Measurements from ENCODE around the gene PIK3IP1. TPM values are rescaled to one million over a fixed set of nuclear protein-coding genes. Genes with fewer than 3 reads are reported as not detected.
"Not testable (repeated sequence)": the region's sequence is repeated elsewhere in the genome, so short reads cannot be mapped to it uniquely, and the experiment has no call there.

The PIK3IP1 gene
- total RNA-seq, 1 experiment from 2014 or later = 0.87 TPM

DNA sequence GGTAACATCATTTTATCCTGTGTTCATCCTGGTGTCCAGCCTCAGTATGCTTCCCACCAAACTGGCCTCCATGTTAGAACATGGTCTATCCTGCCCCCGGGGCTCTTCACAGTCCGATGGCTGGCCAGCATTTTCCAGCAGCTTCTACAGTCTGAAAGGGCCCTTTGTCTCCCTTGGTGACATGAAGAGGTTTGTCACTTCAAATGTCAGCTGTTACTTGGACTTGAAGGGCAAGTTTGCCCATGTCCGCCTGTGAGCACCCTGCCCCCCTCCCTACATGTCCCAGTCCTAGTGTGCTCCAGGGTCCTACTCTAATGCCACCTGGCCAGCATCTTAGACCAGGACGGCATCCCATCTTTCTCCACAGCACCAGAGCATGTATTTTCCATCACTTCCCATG is 29.1 kb upstream of the PIK3IP1 start:
- Histone ChIP-seq H2BK5ac (ENCODE audit: insufficient read length, low read length) (no peak overlapping the region), H3K23me2 (ENCODE audit: insufficient read length, low read depth, low read length, poor library complexity, severe bottlenecking) (no peaks in the 10 kb centered on the region), H3K79me1 (ENCODE audit: insufficient read depth, low read depth, low read length, poor library complexity, severe bottlenecking) (no peaks in the 10 kb centered on the region), H4K91ac (ENCODE audit: insufficient read length, low read depth, low read length) (no peak overlapping the region), H3K18ac (ENCODE audit: insufficient read length, low read depth, low read length) (no peak overlapping the region), H3K4ac (ENCODE audit: low read depth, low read length) (no peak overlapping the region), H3K9ac (ENCODE audit: extremely low read depth, insufficient read length, low read length) (no peak overlapping the region), H3T11ph (ENCODE audit: low read length) (no peak overlapping the region), H2BK120ac (ENCODE audit: low read depth, low read length, poor library complexity, severe bottlenecking) (no peak overlapping the region), H3K4me1 (ENCODE audit: insufficient read depth, low read length) (no peaks in the 10 kb centered on the region), H3K27ac (ENCODE audit: insufficient read length, low read depth, low read length) (no peak overlapping the region), H3K14ac (ENCODE audit: insufficient read depth, low read length) (no peak overlapping the region), H2BK20ac (ENCODE audit: low read depth, low read length, poor library complexity, severe bottlenecking) (no peak overlapping the region), H2AFZ (ENCODE audit: low read length) (no peak overlapping the region), H3K79me2 (ENCODE audit: insufficient read depth, low read length) (no peaks in the 10 kb centered on the region), H4K8ac (replicated peaks; ENCODE audit: insufficient read length, low read depth, low read length) (peak overlapping the region; percentile 1), H3K23ac (ENCODE audit: insufficient read length, low read depth, low read length) (no peak overlapping the region), H3K9me3 (ENCODE audit: control insufficient read depth, low read depth, low read length) (no peaks in the 10 kb centered on the region), H2BK15ac (ENCODE audit: low read depth, low read length) (no peak overlapping the region), H3K56ac (ENCODE audit: insufficient read length, low read depth, low read length) (no peak overlapping the region), H2AK5ac (ENCODE audit: insufficient read length, low read length) (no peak overlapping the region), H3K4me2 (ENCODE audit: insufficient read depth, insufficient read length, low read length) (no peak overlapping the region), H2BK12ac (ENCODE audit: insufficient read length, low read depth, low read length) (no peak overlapping the region), H4K5ac (ENCODE audit: insufficient read length, low read depth, low read length) (no peak overlapping the region), H3K27me3 (ENCODE audit: insufficient read depth, low read length) (no peaks in the 10 kb centered on the region), H4K20me1 (ENCODE audit: control insufficient read depth, insufficient read depth, insufficient read length) (no peaks in the 10 kb centered on the region)
- H3K4me3 Mint-ChIP-seq = no peak overlapping the region
- H3K36me3 Mint-ChIP-seq (ENCODE audit: insufficient read depth in 1 of 3, low read depth in 3 of 3) = peaks cover 10 to 39% (median 17%) of the 10 kb centered on the region in 3 experiments; a peak in 6 of 7 replicates
- DNase-seq = no peak
- 0 out of 5 replicates have a peak, but pooled peaks cover 0 to under 1% of the 10 kb centered on the region in 2 experiments for H3K9me3 Mint-ChIP-seq
- no peaks in the 10 kb centered on the region for H3K4me1 Mint-ChIP-seq
- TF ChIP-seq, protein P1, sequence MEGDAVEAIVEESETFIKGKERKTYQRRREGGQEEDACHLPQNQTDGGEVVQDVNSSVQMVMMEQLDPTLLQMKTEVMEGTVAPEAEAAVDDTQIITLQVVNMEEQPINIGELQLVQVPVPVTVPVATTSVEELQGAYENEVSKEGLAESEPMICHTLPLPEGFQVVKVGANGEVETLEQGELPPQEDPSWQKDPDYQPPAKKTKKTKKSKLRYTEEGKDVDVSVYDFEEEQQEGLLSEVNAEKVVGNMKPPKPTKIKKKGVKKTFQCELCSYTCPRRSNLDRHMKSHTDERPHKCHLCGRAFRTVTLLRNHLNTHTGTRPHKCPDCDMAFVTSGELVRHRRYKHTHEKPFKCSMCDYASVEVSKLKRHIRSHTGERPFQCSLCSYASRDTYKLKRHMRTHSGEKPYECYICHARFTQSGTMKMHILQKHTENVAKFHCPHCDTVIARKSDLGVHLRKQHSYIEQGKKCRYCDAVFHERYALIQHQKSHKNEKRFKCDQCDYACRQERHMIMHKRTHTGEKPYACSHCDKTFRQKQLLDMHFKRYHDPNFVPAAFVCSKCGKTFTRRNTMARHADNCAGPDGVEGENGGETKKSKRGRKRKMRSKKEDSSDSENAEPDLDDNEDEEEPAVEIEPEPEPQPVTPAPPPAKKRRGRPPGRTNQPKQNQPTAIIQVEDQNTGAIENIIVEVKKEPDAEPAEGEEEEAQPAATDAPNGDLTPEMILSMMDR (conservative IDR thresholded peaks at IDR 0.05) = no peak
- no peaks in the 10 kb centered on the region; the same call in none of the 2 replicates for H3K27me3 Mint-ChIP-seq (ENCODE audit: low read depth)
- peak overlapping the region; percentile 24 to 93 (median 56); a peak in 3 of 7 replicates for H3K27ac Mint-ChIP-seq
- no CpG with 5 or more reads among the region's 4 CpGs for WGBS (ENCODE audit: extremely low coverage, insufficient read length, low lambda C conversion rate)

DNA sequence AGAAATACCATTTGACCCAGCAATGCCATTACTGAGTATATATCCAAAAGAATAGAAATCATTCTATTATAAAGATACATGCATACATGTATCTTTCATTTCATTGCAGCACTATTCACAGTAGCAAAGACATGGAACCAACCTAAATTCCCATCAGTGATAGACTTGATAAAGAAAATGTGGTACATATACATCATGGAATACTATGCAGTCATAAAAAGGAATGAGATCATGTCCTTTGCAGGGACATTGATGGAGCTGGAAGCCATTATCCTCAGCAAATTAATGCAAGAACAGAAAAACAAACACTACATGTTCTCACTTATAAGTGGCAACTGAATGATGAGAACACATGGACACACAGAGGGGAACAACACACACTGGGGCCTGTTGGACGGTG is 21.9 kb upstream of the PIK3IP1 start:
- not testable (repeated sequence) for H3K14ac ChIP-seq (ENCODE audit: insufficient read depth, low read length); H3K27me3 Mint-ChIP-seq (ENCODE audit: low read depth); H4K20me1 ChIP-seq (ENCODE audit: control insufficient read depth, insufficient read depth, insufficient read length); H2AK5ac ChIP-seq (ENCODE audit: insufficient read length, low read length); H2BK12ac ChIP-seq (ENCODE audit: insufficient read length, low read depth, low read length); H4K8ac ChIP-seq (replicated peaks; ENCODE audit: insufficient read length, low read depth, low read length); DNase-seq; H3K4me3 Mint-ChIP-seq; H3K79me2 ChIP-seq (ENCODE audit: insufficient read depth, low read length); H3K4ac ChIP-seq (ENCODE audit: low read depth, low read length); H3K4me2 ChIP-seq (ENCODE audit: insufficient read depth, insufficient read length, low read length); H3K9me3 ChIP-seq (ENCODE audit: control insufficient read depth, low read depth, low read length); H2BK5ac ChIP-seq (ENCODE audit: insufficient read length, low read length); H3K9ac ChIP-seq (ENCODE audit: extremely low read depth, insufficient read length, low read length); H3K18ac ChIP-seq (ENCODE audit: insufficient read length, low read depth, low read length); H3K4me1 Mint-ChIP-seq; H2BK20ac ChIP-seq (ENCODE audit: low read depth, low read length, poor library complexity, severe bottlenecking); H3K27ac Mint-ChIP-seq; H4K91ac ChIP-seq (ENCODE audit: insufficient read length, low read depth, low read length); H3K27ac ChIP-seq (ENCODE audit: insufficient read length, low read depth, low read length); H3K79me1 ChIP-seq (ENCODE audit: insufficient read depth, low read depth, low read length, poor library complexity, severe bottlenecking); H4K5ac ChIP-seq (ENCODE audit: insufficient read length, low read depth, low read length); H3T11ph ChIP-seq (ENCODE audit: low read length); H2AFZ ChIP-seq (ENCODE audit: low read length); H2BK120ac ChIP-seq (ENCODE audit: low read depth, low read length, poor library complexity, severe bottlenecking); H3K23me2 ChIP-seq (ENCODE audit: insufficient read length, low read depth, low read length, poor library complexity, severe bottlenecking); H3K4me1 ChIP-seq (ENCODE audit: insufficient read depth, low read length); H3K27me3 ChIP-seq (ENCODE audit: insufficient read depth, low read length); H3K56ac ChIP-seq (ENCODE audit: insufficient read length, low read depth, low read length); H2BK15ac ChIP-seq (ENCODE audit: low read depth, low read length); H3K23ac ChIP-seq (ENCODE audit: insufficient read length, low read depth, low read length)
- Mint-ChIP-seq H3K9me3 (peaks cover 17 to 19% of the 10 kb centered on the region in 2 experiments), H3K36me3 (ENCODE audit: insufficient read depth in 1 of 3, low read depth in 3 of 3) (peaks cover 5 to 19% (median 9%) of the 10 kb centered on the region in 3 experiments; a peak in 5 of 7 replicates)
- WGBS (ENCODE audit: extremely low coverage, insufficient read length, low lambda C conversion rate) = no CpG with 5 or more reads among the region's 1 CpG
